Neural cell (in vitro differentiated cells): ENCODE data around the gene ANKRD6. TPM values are rescaled to one million over a fixed set of nuclear protein-coding genes. Genes with fewer than 3 reads are reported as not detected.

Experiments used
- H2AFZ ChIP-seq: fragments of 200-600, 300-800 bp; sonication (generic), shearing (Covaris generic); 2 replicates; pipeline ENCODE4 v1.6.0; 2014; ENCODE audit warnings: low read depth, mild to moderate bottlenecking, antibody characterized with exemption, low read length, moderate library complexity
- H3F3A ChIP-seq: fragments of 200-600 bp; shearing (Covaris generic); 2 replicates; pipeline ENCODE4 v1.6.1; 2016; ENCODE audit warnings: mild to moderate bottlenecking, moderate library complexity, mixed read lengths, antibody characterized with exemption, low read length; ENCODE audit not compliant: insufficient read depth, poor library complexity, severe bottlenecking
- H3K27ac ChIP-seq: fragments of 200-600, 300-800 bp; sonication (generic), shearing (Covaris generic); 2 replicates; pipeline ENCODE4 v1.5.1; 2014; ENCODE audit warnings: mild to moderate bottlenecking, low read length, moderate library complexity
- H3K27me3 ChIP-seq: fragments of 300-800, 200-600 bp; sonication (generic), shearing (Covaris generic); 2 replicates; pipeline ENCODE4 v1.6.0; 2014; ENCODE audit warnings: mild to moderate bottlenecking, low read depth, low read length, moderate library complexity; ENCODE audit not compliant: insufficient read depth
- H3K36me3 ChIP-seq: fragments of 300-800, 200-600 bp; sonication (generic), shearing (Covaris generic); 2 replicates; pipeline ENCODE4 v1.5.1; 2014; ENCODE audit warnings: mild to moderate bottlenecking, antibody characterized with exemption, low read length, moderate library complexity; ENCODE audit not compliant: insufficient read depth
- H3K4me2 ChIP-seq: fragments of 300-800, 200-600 bp; sonication (generic), shearing (Covaris generic); 2 replicates; pipeline ENCODE4 v1.6.0; 2014; ENCODE audit warnings: mild to moderate bottlenecking, low read length
- H3K4me3 ChIP-seq: fragments of 300-800, 200-600 bp; sonication (generic), shearing (Covaris generic); 2 replicates; pipeline ENCODE4 v1.5.1; 2014; ENCODE audit warnings: mild to moderate bottlenecking, low read length, moderate library complexity
- H3K79me2 ChIP-seq: fragments of 200-600 bp; shearing (Covaris generic); replicated peaks from 2 replicates; pipeline ENCODE4 v1.6.0; 2014; ENCODE audit warnings: mild to moderate bottlenecking, low read length, moderate library complexity; ENCODE audit not compliant: insufficient read depth
- H3K9ac ChIP-seq: fragments of 300-800, 200-600 bp; sonication (generic), shearing (Covaris generic); 2 replicates; pipeline ENCODE4 v1.6.1; 2016; ENCODE audit warnings: mild to moderate bottlenecking, low read length, mixed read lengths
- H3K9me2 ChIP-seq: fragments of 200-600 bp; shearing (Covaris generic); 2 replicates; pipeline ENCODE4 v1.6.1; 2016; ENCODE audit warnings: mild to moderate bottlenecking, low read length, mixed read lengths; ENCODE audit not compliant: insufficient read depth
- H3K9me3 ChIP-seq: fragments of 200-600, 300-800 bp; sonication (generic), shearing (Covaris generic); 2 replicates; pipeline ENCODE4 v1.6.1; 2016; ENCODE audit warnings: mild to moderate bottlenecking, mixed run types, low read length, moderate library complexity, mixed read lengths
- H4K20me1 ChIP-seq: fragments of 200-600 bp; shearing (Covaris generic); 2 replicates; pipeline ENCODE4 v1.6.1; 2016; ENCODE audit warnings: mild to moderate bottlenecking, mixed run types; ENCODE audit not compliant: insufficient read depth
- EP300 ChIP-seq: fragments of 450-650 bp; conservative IDR thresholded peaks from 2 replicates; pipeline ENCODE4 v1.6.1; 2014; ENCODE audit warnings: antibody characterized with exemption, mild to moderate bottlenecking, moderate library complexity; ENCODE audit not compliant: poor library complexity, severe bottlenecking
- EZH2 ChIP-seq: fragments of 200-600, 300-800 bp; shearing (Covaris generic), sonication (generic); IDR thresholded peaks from 2 replicates; pipeline ENCODE4 v1.6.1; 2014; ENCODE audit warnings: antibody characterized with exemption, low read length, borderline replicate concordance, mild to moderate bottlenecking; ENCODE audit not compliant: insufficient read depth, poor library complexity, severe bottlenecking
- MXI1 ChIP-seq: fragments of 450-650 bp; conservative IDR thresholded peaks from 2 replicates; pipeline ENCODE4 v1.6.1; 2014; ENCODE audit warnings: antibody characterized with exemption, mild to moderate bottlenecking; ENCODE audit not compliant: poor library complexity, severe bottlenecking
- POLR2AphosphoS5 ChIP-seq: IDR thresholded peaks from 2 replicates; pipeline ENCODE4 v1.6.1; 2012
- RAD21 ChIP-seq: fragments of 450-650 bp; conservative IDR thresholded peaks from 2 replicates; pipeline ENCODE4 v1.6.1; 2014; ENCODE audit warnings: antibody characterized with exemption, mild to moderate bottlenecking, moderate library complexity
- SMC3 ChIP-seq: fragments of 450-650 bp; conservative IDR thresholded peaks from 2 replicates; pipeline ENCODE4 v1.6.1; 2014; ENCODE audit warnings: antibody characterized with exemption, mild to moderate bottlenecking, moderate library complexity; ENCODE audit not compliant: poor library complexity
- TAF1 ChIP-seq: IDR thresholded peaks from 2 replicates; pipeline ENCODE4 v1.6.1; 2012; ENCODE audit warnings: low read depth
- polyA plus RNA-seq: library from polyadenylated mRNA; depleted of rRNA; stranded (reverse); fragments of >200 nt; gene quantifications from 2 replicates; pipeline ENCODE4 v1.2.3, GENCODE V29; 2014
- TF ChIP-seq, protein P1 (sequence below): fragments of 450-650 bp; IDR thresholded peaks from 2 replicates; pipeline ENCODE4 v1.5.1; 2014; ENCODE audit warnings: antibody characterized with exemption, mild to moderate bottlenecking, moderate library complexity; ENCODE audit not compliant: poor library complexity, severe bottlenecking
- TF ChIP-seq, protein P2 (sequence below): IDR thresholded peaks from 2 replicates; pipeline ENCODE4 v1.6.1; 2012; ENCODE audit warnings: borderline replicate concordance

The ANKRD6 gene
- polyA plus RNA-seq, 1 donor from 2014 or later: 43.5 TPM

DNA sequence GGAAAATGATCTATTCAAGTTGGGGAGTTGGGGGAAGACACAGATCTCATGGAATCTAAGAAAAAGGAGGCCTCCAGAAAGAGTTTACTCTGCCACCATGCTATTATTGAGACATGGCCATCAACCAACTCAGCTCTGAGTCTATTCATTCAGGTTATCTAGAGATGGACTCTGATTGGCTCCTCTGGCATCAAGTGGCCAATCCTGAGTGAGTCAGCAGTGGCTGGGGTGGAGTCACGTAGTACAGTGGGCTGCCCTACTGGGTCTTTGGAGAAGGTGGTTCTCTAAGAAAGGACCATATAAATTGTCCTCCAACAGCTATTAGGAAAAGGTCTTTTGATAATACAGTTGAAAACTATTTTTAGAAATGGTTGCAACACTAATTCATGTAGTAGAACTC, 163.5 kb downstream of the ANKRD6 start:
- Histone ChIP-seq H3K9me3 (no peaks in the 10 kb centered on the region), H3K27ac (no peak overlapping the region), H2AFZ (no peak overlapping the region), H3K36me3 (no peaks in the 10 kb centered on the region), H3K4me2 (no peak overlapping the region), H4K20me1 (no peaks in the 10 kb centered on the region), H3K79me2 (no peaks in the 10 kb centered on the region), H3K9me2 (no peaks in the 10 kb centered on the region), H3K27me3 (no peaks in the 10 kb centered on the region), H3K9ac (no peak overlapping the region), H3F3A (no peaks in the 10 kb centered on the region), H3K4me3 (no peak overlapping the region)
- TF ChIP-seq EZH2 (no peak), TAF1 (no peak), RAD21 (no peak), POLR2AphosphoS5 (no peak), MXI1 (no peak), EP300 (no peak), SMC3 (no peak)
- TF ChIP-seq, protein P1, sequence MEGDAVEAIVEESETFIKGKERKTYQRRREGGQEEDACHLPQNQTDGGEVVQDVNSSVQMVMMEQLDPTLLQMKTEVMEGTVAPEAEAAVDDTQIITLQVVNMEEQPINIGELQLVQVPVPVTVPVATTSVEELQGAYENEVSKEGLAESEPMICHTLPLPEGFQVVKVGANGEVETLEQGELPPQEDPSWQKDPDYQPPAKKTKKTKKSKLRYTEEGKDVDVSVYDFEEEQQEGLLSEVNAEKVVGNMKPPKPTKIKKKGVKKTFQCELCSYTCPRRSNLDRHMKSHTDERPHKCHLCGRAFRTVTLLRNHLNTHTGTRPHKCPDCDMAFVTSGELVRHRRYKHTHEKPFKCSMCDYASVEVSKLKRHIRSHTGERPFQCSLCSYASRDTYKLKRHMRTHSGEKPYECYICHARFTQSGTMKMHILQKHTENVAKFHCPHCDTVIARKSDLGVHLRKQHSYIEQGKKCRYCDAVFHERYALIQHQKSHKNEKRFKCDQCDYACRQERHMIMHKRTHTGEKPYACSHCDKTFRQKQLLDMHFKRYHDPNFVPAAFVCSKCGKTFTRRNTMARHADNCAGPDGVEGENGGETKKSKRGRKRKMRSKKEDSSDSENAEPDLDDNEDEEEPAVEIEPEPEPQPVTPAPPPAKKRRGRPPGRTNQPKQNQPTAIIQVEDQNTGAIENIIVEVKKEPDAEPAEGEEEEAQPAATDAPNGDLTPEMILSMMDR: no peak
- TF ChIP-seq, protein P2, sequence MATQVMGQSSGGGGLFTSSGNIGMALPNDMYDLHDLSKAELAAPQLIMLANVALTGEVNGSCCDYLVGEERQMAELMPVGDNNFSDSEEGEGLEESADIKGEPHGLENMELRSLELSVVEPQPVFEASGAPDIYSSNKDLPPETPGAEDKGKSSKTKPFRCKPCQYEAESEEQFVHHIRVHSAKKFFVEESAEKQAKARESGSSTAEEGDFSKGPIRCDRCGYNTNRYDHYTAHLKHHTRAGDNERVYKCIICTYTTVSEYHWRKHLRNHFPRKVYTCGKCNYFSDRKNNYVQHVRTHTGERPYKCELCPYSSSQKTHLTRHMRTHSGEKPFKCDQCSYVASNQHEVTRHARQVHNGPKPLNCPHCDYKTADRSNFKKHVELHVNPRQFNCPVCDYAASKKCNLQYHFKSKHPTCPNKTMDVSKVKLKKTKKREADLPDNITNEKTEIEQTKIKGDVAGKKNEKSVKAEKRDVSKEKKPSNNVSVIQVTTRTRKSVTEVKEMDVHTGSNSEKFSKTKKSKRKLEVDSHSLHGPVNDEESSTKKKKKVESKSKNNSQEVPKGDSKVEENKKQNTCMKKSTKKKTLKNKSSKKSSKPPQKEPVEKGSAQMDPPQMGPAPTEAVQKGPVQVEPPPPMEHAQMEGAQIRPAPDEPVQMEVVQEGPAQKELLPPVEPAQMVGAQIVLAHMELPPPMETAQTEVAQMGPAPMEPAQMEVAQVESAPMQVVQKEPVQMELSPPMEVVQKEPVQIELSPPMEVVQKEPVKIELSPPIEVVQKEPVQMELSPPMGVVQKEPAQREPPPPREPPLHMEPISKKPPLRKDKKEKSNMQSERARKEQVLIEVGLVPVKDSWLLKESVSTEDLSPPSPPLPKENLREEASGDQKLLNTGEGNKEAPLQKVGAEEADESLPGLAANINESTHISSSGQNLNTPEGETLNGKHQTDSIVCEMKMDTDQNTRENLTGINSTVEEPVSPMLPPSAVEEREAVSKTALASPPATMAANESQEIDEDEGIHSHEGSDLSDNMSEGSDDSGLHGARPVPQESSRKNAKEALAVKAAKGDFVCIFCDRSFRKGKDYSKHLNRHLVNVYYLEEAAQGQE: no peak

DNA sequence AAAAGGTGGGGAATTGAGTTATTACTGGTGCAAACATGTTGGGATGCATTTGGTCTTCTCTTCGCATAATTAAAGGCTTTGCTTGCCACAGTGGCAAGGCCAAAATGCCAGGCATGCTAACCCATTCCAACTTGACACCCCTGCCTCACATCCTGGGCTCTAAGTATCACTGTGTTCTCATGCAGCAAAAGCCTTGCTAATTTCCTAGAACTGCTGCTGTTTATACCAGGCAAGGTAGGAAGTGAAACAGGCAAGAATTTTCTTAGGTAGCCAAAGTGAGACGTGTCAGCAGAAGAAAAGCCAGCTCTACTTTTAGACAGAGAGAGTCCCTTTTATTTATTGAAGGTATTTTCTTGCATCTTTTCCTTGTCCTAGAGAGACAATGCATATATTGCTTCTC, 164.4 kb downstream of the ANKRD6 start:
- no peak overlapping the region for H3K9ac ChIP-seq
- no peaks in the 10 kb centered on the region for H4K20me1 ChIP-seq
- H3K4me2 ChIP-seq: no peak overlapping the region
- no peaks in the 10 kb centered on the region for H3K79me2 ChIP-seq
- H3K9me2 ChIP-seq: no peaks in the 10 kb centered on the region
- H3K9me3 ChIP-seq: no peaks in the 10 kb centered on the region
- no peak overlapping the region for H3K4me3 ChIP-seq
- H2AFZ ChIP-seq: no peak overlapping the region
- no peaks in the 10 kb centered on the region for H3K36me3 ChIP-seq
- H3F3A ChIP-seq: no peaks in the 10 kb centered on the region
- TF ChIP-seq POLR2AphosphoS5: no peak
- no peak for TF ChIP-seq MXI1
- no peak for TF ChIP-seq RAD21
- TF ChIP-seq, protein P1: no peak
- no peak for TF ChIP-seq EZH2
- TF ChIP-seq SMC3: no peak
- no peak for TF ChIP-seq TAF1
- TF ChIP-seq EP300: no peak
- TF ChIP-seq, protein P2: no peak
- H3K27ac ChIP-seq: no peak overlapping the region
- H3K27me3 ChIP-seq: no peaks in the 10 kb centered on the region
